Mononuclear cell (primary cell): ENCODE measurements around the gene CCDC17. TPM values are rescaled to one million over a fixed set of nuclear protein-coding genes. Genes with fewer than 3 reads are reported as not detected.

Experiments
- H3K27me3 ChIP-seq: 2 replicates; pipeline ENCODE4 v1.6.0; 2011; ENCODE audit warnings: low read length, control low read depth; ENCODE audit not compliant: insufficient read depth
- H3K4me1 ChIP-seq: 2 replicates; pipeline ENCODE4 v1.5.1; 2011; ENCODE audit warnings: mild to moderate bottlenecking, low read length, control low read depth; ENCODE audit not compliant: insufficient read depth
- H3K4me3 ChIP-seq: 2 replicates; pipeline ENCODE4 v1.5.1; 2011; ENCODE audit warnings: mild to moderate bottlenecking, low read length, moderate library complexity
- H3K9me3 ChIP-seq: 2 replicates; pipeline ENCODE4 v1.5.1; 2011; ENCODE audit warnings: low read depth, mild to moderate bottlenecking, control low read depth, low read length
- total RNA-seq: library from RNA; depleted of rRNA; stranded (reverse); fragments of >200 nt; gene quantifications from one replicate; pipeline ENCODE4 v1.2.3, GENCODE V29; 2012

The CCDC17 gene
- total RNA-seq, result 2.6 TPM

DNA sequence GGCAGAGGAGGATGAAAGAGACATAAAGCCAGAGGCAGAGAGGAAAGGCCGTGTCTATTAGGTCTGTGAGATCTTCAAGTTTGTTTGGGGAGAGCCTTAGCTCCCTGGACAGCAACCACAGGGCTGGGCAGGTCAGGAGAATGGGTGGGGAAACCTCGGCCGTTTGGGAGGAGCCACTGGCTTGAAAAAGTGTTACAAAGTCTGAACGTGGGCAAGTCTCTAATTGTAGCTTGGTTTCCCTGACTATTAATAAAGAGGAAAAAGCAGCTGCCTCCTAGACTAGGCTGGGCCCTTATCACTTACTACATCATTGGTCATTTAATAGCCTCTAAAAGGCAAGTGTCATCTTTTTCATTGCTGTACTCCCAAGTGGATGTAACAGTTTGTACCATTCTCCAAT lies at the start of gene CCDC17:
TSS of gene CCDC17 (minus strand) at position 83 of the 400 bp plus-strand sequence. CDS start 145 bp downstream, outside the sequence.
- Histone ChIP-seq H3K4me1 (no peaks in the 10 kb centered on the region), H3K27me3 (no peaks in the 10 kb centered on the region), H3K9me3 (no peaks in the 10 kb centered on the region), H3K4me3 (no peak within 1 kb of the TSS)

DNA sequence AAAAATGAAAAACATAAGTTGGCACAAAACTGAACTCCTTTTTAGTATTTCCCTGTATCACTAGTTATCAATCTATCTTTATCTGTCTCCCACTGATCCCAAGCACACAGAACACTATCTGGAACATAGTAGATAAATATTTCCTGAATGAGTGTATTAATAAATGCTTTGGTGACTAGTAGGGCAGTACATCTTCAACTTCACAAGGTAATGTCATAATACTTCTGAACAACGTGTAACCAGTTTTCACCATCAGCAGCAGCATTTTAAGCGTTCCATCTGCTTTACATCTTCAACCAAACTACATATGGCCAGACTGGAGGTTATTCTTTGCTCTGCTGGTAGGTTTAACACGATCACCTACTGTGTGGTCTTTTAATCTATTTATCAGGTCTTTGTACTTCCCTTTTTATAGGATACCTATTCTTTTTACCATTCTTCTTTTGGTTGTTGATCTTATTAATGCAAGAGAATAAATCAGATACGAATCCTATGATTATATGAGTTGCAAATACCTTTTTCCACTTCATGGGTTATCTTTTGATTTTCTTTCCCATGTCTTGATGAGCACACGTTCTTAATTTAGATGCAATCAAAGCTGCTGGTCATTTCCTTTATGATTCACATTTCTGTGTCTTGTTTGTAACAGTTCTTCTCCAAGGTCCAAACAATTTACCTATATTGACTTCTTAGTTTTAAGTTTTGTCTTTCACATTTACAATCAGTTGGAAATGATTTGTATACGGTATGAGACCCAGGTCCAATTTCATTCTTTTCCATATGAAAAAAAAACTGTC lies 46.2 kb upstream of the CCDC17 start:
- Histone ChIP-seq H3K4me1 (peaks cover 19% of the 10 kb centered on the region), H3K27me3 (no peaks in the 10 kb centered on the region), H3K4me3 (no peak overlapping the region), H3K9me3 (no peaks in the 10 kb centered on the region)

DNA sequence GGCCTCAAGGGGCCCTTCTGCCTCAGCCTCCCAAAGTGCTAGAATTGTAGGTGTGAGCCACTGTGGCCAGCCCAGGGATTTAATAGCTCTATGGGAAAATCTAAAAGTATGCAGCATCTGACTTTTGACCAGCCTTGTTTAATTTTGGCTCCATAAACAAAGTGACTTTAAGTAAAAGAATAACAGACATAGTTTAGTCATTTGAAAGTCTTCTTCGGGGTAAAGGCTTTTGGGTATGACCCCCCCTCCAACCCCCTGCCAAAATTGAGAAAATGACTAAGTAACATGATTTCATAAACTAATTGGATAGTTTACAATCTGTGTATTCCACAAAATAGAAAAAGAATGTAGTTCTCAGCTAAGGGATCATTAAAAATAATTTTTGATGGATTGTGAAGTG lies 45.5 kb upstream of the CCDC17 start:
- H3K4me1 ChIP-seq, result peaks cover 19% of the 10 kb centered on the region
- no peak overlapping the region for H3K4me3 ChIP-seq
- no peaks in the 10 kb centered on the region for H3K9me3 ChIP-seq
- H3K27me3 ChIP-seq, result no peaks in the 10 kb centered on the region

DNA sequence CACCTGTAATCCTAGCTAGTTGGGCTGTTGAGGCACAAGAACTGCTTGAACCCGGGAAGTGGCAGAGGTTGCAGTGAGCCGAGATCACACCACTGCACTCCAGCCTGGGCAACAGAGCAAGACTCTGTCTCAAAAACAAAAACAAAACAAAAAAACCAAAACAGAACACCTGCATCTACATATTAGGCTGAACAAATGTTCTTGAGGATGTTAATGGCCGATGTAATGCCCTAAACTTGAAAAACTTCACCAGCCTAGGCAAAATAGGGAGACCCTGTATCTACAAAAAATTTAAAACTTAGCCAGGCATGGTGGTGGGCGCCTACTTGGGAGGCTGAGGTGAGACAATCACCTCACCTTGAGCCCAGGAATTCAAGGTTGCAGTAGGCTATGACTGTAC lies 44.7 kb upstream of the CCDC17 start:
- Histone ChIP-seq H3K9me3 (no peaks in the 10 kb centered on the region), H3K4me1 (peaks cover 15% of the 10 kb centered on the region), H3K4me3 (no peak overlapping the region), H3K27me3 (no peaks in the 10 kb centered on the region)

DNA sequence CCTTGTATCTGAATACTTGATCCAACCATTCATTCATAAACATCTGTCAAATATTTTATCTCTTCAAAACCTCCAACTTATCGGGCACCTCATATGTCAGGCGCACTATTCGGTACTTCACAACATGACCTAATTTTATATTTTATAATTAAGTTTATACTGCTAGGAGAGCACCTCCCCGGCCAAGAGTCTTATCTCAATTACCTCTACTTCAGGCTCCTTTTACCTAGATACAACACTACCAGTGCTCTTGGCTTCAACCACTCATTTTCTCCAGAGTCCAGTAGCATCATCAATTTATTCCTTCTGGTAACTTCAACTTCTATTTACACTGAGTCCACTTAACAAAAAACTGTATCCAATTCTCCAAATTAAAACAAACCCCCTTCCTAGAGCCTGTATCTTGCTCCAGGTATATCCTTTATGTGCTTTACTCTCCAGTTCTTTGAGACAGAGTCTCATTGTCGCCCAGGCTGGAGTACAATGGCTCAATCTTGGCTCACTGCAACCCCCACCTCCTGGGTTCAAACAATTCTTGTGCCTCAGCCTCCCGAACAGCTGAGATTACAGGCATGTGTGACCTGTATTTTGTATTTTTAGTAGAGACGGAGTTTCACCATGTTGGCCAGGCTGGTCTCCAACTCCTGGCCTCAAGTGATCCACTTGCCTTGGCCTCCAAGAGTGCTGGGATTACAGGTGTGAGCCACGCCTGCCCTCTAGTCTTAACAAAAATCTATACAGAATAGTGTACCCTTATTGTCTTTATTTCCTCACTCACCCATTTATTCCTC lies 43.7 kb upstream of the CCDC17 start:
- H3K4me1 ChIP-seq, result peaks cover 8% of the 10 kb centered on the region
- no peak overlapping the region for H3K4me3 ChIP-seq
- H3K9me3 ChIP-seq, result no peaks in the 10 kb centered on the region
- no peaks in the 10 kb centered on the region for H3K27me3 ChIP-seq

DNA sequence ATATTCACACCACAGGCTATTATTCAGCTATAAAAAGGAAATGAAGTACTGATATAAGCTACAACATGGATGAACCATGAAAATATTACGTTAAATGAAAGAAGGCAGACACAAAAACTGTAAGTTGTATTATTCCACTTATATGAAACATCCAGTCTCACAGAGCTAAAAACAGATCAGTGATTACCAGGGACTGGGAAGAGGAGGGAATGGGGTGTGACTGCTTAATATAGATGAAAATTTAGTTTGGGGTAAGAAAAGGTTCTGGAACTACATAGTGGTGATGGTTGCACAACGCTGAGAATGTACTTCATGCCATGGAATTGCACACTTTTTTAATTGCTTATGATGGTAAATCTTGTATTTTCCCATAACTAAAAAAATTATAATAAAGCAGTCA lies 43.0 kb upstream of the CCDC17 start:
- Histone ChIP-seq H3K9me3 (no peaks in the 10 kb centered on the region), H3K4me1 (peaks cover 8% of the 10 kb centered on the region), H3K4me3 (no peak overlapping the region)

DNA sequence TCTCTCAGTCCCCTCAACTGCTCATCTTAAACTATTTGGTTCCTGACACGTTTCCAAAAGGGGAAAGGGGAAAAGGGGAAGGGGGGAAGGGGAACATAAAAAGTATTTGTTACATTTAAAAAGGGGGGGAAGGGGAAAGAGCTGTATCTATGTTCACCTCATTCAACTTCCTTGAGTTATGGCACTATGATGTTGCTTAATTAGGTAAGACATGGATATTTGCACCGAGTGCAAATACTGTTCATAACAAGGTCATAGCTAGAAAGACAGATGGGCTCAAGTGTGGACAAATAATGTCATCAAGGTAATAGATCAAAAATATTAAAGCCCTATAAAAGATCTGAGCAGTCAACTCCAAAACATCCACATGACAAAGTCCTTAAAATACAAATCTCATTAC lies 36.5 kb upstream of the CCDC17 start:
- Histone ChIP-seq H3K27me3 (no peaks in the 10 kb centered on the region), H3K9me3 (no peaks in the 10 kb centered on the region), H3K4me1 (no peaks in the 10 kb centered on the region), H3K4me3 (no peak overlapping the region)

More for the DNA sequence above, 43.0 kb upstream of the CCDC17 start:
- H3K27me3 ChIP-seq, result no peaks in the 10 kb centered on the region

DNA sequence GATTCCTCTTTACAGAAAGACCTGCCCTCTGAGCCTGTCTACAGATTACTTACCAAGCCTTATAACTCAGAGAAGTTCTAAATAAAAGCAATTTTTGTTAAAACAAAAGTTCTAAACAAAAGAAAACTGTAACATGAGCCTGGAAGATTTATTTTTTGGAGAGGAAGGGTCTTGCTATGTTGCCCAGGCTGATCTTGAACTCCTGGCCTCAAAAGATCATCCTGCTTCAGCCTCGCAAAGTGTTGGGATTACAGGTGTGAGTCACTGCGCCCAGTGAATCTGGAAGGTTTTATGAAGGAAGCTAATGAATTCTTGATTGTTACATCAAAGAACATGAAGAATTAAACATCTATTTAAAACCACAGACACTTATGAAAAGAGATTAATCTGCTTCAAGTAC lies 35.4 kb upstream of the CCDC17 start:
- Histone ChIP-seq H3K9me3 (no peaks in the 10 kb centered on the region), H3K4me1 (no peaks in the 10 kb centered on the region), H3K27me3 (no peaks in the 10 kb centered on the region), H3K4me3 (no peak overlapping the region)

DNA sequence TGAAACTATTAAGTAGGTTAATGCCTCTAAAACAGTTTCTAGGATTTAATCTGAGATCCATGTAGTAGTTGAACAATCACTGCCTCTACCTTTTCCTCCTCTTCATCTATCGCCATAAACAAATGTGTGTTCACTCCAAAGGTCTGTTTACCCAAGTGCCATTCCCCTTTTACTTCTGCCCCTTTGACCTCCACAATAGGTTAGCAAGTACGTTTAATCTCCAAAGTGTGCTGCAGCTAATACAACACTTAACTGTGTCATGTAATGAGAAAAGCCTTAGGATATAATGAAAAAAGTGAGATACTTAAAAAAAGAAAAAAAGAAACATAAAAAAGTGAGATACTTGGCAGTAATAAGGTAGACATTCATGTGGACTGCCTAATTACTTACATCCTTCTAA lies 34.3 kb upstream of the CCDC17 start:
- H3K4me3 ChIP-seq, result no peak overlapping the region
- H3K9me3 ChIP-seq, result no peaks in the 10 kb centered on the region
- H3K4me1 ChIP-seq, result no peaks in the 10 kb centered on the region
- no peaks in the 10 kb centered on the region for H3K27me3 ChIP-seq

DNA sequence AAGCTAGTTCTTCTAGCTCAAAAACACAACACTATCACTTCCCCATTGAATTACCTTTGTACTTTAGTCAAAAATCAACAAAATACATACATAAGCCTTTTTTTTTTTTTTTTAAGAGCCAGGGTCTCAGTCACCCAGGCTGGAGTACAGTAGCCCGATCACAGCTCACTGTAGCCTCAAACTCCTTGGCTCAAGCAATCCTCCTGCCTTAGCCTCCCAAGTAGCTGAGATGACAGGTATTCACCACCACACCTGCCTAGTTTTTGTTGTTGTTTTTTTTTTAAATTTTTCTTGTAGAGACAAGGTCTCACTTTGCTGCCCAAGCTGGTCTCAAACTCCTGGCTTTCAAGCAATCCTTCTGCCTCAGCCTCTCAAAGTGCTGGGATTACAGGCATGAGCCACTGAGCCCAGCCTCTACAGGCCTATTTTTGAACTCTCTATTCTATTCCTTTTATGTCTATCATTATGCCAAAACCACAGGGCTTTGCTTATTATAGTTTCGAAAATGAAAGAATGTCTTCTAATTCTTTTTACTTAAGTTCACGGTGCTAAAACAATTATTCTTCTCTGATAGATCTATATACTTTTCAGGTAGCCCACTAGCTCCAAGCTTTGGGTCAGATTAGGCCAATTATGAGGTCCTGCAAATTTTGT lies 32.8 kb upstream of the CCDC17 start:
- H3K4me1 ChIP-seq, result no peaks in the 10 kb centered on the region
- H3K9me3 ChIP-seq, result no peaks in the 10 kb centered on the region
- no peak overlapping the region for H3K4me3 ChIP-seq
- no peaks in the 10 kb centered on the region for H3K27me3 ChIP-seq

DNA sequence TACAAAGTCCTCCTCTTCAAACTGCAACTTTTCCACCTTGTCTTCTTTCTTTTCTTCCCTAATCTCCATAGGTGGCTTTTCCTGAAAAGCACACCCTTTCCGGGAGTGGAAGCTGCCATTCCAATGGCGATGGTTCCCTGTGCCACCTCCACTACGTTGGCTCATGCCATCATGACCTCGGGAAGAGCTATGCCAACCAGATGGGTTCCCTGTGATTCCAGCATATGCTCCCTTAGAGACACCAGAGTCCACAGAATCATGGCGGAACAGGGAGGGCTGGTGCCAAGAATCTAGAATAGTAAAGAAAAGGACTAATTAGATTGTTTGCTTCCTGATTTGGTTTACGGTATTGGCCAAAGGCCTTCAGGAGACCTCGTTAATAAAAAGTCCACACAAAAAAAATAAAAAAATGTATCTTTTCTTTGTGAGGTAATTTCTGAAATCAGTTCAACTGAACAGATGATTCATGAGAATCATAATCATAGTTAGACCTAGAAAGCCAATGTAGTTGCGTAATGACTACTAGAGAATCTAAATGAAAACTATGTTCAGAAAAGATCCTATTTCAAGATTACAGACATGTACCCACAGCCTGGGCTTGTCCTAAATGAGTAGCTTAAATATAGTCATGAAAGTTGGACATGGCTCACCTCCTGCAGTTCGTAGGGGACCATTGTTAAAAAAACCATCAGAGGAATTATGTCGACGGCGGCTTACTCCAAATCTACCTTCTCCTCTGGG lies 30.9 kb upstream of the CCDC17 start:
- no peak overlapping the region for H3K4me3 ChIP-seq
- H3K4me1 ChIP-seq, result no peaks in the 10 kb centered on the region
- H3K9me3 ChIP-seq, result no peaks in the 10 kb centered on the region
- H3K27me3 ChIP-seq, result no peaks in the 10 kb centered on the region

DNA sequence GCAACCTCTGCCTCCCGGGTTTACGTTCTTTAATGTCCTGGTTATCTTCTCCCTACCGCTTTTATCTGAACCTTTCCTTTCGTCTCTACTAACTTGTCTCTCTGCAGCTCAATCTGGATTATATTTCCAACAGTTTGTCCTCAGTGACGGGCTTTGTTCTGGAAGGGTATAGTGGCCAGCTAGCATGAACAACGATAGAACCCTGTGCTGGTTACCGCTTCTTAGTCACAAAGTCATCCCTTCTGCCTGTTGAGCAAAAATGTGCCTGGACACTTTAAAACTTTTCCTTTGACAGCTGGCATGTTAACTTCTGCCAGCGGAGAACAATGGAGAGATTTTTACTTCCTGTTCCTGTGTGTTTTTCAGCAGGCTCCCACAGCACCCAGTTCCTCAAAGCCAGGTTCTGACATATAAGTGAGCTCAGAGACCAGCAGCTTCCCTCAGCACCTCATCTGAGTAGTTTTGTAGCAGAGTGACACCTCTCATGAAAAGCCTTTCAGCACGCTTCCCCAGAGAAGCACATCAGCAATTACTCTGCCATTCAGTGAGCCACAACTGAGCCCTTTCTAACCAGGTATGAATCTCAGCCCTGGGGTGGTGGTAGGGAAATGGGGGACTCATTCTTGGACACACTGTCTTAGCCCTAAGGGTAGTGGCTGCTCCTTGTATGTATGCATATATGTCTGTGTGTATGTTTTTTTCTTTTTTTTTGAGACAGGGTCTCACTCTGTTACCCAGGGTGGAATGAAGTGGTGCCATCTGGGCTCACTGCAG lies 23.6 kb upstream of the CCDC17 start:
- Histone ChIP-seq H3K27me3 (no peaks in the 10 kb centered on the region), H3K9me3 (no peaks in the 10 kb centered on the region), H3K4me3 (no peak overlapping the region), H3K4me1 (peaks cover 16% of the 10 kb centered on the region)

DNA sequence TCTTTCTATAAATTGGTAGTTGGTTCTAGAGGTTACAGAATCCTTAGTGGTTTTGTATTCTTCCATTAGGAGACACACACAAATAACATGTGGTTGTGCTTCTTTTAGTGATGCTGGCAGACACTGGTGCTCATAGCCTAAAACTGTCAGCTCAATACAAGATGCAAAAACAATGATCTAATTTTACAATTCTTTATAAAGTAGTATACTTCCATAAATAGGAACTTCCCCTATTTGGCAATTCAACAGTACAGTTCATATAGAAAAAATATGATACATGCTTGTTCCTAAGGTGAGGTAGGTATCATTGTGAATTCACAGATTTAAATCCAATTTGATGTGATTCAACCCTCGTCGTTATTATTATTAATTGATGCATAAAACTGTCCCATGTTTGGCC lies 20.8 kb upstream of the CCDC17 start:
- no peak overlapping the region for H3K4me3 ChIP-seq
- no peaks in the 10 kb centered on the region for H3K27me3 ChIP-seq
- peaks cover 16% of the 10 kb centered on the region for H3K4me1 ChIP-seq

DNA sequence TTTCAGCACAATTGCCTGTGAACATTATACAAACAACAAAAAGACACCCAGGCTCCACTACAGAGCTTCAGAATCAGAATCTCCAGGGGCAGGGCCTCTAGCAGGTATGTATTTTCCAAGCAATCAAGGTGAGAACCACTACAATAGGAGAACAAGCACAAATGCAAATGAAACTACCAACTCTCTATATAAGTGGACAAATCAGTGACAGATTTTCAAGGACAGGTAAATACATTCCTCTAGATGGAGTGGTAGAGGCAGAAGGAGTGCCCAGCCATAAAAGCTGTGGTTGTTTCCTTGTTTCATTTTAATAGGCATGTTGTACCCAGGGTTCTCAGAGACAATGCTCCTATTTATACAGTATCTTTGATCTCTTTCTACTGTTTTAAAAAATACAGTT lies 20.1 kb upstream of the CCDC17 start:
- Histone ChIP-seq H3K4me3 (no peak overlapping the region), H3K4me1 (peaks cover 16% of the 10 kb centered on the region), H3K27me3 (no peaks in the 10 kb centered on the region), H3K9me3 (no peaks in the 10 kb centered on the region)

More for the DNA sequence above, 20.8 kb upstream of the CCDC17 start:
- no peaks in the 10 kb centered on the region for H3K9me3 ChIP-seq
